Hematopoietic multipotent progenitor cell treated with erythropoietin and hydrocortisone succinate and interleukin-3 and kit ligand, for 6 days (in vitro differentiated cells): Measurements from ENCODE around the gene AKAP13.

Experiments used
- DNase-seq: peaks from one replicate; pipeline ENCODE4 v3.0.0-alpha.2; 2015

Gene AKAP13

GRCh38 chr15:85607141-85607806 lies 226.9 kb downstream of the AKAP13 start:
- no peak for DNase-seq

GRCh38 chr15:85607842-85608241 lies 227.4 kb downstream of the AKAP13 start:
- DNase-seq = no peak

DNA sequence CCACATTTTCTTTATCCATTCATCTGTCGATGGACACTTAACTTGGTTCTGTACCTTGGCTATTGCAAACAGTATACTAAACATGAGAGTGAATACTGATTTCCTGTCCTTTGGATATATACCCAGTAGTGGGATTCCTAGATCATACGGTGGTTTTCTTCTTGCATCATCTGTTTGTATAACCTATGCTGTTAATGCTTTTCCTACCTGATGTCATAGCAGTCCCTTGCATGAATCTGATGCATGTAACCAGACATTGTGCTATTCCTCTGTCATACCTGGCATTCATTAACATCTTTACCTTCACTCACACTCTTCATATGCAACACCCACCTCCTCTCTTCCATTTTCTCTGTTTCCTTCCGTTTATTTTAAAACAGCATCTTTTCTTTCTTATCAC lies 229.1 kb downstream of the AKAP13 start:
- no peak for DNase-seq

DNA sequence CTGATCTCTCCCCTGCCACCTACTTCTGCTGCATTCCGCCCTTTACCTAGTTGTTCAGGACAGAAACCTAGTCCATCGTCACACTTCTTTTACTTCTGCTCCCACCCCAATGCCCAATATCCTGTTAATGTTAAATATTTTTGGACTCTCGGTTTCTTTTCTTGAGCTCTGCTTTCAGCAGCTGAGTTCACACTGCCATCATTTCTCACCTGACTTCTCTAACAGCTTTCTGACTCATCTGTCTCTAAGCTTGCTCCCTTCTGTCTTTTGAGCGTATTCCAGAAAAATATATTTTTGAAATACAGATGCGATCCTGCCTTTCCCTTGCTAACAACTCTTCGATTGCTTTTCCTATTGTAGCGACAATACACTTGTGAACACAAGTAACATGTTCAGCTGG lies 231.0 kb downstream of the AKAP13 start:
- no peak for DNase-seq

DNA sequence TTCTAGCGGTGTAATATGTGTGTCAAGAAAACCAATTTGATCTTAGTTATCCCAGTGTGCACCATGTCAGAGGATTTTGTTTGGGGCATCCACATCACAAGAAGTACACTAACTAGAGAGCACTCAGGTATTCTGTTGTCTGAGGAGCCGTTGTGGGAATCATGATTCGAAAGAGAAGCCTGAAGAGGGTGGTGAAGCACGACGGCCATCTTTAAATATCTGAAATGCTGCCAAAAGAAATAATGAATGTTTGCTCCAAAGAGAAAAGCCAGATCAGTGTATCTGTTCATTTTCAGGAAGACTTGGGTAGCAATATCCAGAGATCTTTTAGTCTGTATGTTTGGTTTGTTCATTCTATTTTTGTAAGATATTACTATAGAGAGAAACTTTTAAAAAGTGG lies 233.7 kb downstream of the AKAP13 start:
- no peak for DNase-seq

GRCh38 chr15:85615930-85616329 lies 235.5 kb downstream of the AKAP13 start:
- peak; percentile 74 for DNase-seq

DNA sequence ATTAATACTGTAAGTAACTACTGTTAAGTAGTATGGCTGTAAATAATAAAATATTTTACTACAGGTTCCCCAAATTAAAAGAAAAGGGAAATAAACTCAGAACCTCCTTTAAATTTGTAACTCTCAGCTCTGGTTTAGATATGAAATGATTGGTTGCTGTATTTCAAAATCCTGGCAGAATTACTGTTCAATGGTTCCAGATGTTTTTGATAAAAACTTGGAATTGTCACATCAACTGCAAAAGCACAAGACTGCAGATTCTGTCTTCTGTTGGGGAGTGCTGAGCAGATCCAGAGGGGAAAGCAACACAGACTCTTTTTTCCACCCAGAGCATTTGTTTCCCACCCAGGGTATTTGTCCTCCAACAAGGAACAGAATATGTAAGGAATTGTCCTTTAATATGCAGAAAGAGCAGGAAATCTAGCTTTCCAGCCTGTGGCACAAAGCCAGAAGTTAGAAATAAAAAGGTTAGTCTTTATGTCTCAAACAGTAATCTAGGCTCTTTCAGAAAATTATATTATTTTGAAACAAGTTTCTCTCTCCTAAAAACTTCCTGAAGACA lies 236.2 kb downstream of the AKAP13 start:
- no peak for DNase-seq

GRCh38 chr15:85618228-85618505 lies 237.8 kb downstream of the AKAP13 start:
- no peak for DNase-seq

GRCh38 chr15:85618956-85619491 lies 238.6 kb downstream of the AKAP13 start:
- peak; percentile 18 for DNase-seq

DNA sequence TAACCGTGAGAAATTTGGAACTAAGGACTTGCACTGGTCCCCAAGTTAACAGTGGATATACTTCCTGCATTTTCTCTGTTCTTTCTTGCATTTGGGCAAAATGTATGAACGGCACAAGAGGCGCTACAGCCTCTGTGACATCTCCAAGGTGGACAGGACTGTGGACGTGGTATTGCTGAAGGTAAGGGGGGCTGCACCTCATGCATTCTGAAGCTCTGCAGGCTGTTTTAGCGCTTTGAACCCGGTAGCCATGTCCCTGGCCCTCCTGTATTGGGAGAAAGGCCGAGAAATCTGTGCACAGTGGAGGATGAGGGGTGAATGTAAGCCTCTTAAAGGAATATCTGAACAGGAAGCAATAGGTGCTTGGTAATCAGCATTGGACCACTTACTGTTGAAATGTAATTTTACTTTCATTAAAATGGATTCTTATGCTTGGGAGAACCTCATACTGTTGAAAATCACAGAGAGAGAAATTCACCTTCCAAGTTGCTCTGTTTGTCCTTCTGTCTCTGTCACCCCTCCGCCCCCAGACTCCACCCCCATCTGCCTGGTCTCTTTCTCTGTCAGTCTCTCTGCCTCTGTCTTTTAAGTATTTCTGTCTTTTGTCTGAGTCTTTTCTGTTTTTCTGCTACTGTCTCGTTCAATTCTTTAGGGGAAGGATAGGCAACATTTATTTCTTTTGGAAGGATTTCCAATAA lies 239.7 kb downstream of the AKAP13 start:
- no peak for DNase-seq

DNA sequence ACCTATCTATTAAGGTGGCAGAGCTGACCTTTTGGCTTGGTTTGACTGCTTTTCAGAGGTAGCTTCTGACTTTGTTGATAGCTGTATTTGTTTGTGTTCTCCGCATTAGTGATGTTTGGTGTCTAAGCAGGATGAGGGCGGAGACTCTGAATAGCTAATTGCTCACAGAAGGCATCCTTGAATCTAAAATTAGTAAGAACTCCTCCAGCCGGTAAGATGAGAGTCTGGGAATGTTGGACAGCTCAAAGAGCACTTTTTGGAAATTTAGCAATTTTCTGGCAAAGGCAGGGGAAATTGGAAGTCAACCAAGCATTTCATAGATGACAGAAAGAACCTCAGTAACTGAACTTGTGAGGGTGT lies 240.3 kb downstream of the AKAP13 start:
- no peak for DNase-seq

DNA sequence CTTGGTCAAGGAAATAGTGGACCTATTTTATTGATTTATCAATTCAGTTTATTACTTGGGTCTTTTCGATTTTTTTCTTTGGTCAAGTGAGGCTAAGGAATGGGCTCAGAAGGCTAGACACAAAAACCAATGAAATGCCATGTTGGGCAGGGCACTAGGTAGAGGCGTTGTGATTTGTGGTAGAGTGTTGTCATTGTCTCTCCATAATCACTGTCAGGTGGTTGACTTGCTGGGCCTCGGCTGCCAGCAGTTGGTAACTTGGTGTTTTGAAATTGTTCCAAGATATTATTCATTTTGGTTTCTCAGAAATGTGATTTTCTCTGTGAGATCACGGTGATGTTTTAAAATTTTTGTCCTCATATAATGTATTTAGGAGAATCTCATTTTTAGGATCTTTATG lies 240.7 kb downstream of the AKAP13 start:
- DNase-seq = no peak

DNA sequence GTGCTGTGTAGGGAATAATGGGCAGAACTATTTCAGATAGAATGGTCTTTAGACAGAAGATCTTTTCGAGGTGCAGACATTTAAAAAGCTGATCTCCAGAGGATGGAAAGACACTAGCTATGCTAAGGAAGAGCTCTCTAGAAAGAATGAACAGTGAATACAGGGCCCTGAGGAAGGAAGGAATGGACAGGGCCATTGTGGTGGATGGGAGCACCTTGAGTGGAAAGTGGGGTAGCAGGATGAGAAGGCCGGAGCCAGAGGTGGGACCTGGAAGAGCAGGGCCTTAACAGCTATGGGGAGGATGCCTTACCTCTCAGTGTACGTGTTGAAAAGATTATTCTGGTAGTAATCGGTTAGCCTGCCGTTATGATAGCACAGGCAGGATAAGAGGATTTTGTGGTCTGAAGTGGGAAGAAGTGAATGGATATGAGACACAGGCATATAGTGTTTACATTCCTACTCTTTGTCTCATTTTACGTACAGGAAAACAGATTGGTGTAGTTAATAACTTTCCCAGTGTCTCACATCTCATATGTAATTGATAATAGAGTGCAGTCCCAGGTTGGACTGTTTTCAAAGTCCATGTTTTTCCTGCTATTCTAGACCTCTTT lies 241.9 kb downstream of the AKAP13 start:
- DNase-seq = no peak

DNA sequence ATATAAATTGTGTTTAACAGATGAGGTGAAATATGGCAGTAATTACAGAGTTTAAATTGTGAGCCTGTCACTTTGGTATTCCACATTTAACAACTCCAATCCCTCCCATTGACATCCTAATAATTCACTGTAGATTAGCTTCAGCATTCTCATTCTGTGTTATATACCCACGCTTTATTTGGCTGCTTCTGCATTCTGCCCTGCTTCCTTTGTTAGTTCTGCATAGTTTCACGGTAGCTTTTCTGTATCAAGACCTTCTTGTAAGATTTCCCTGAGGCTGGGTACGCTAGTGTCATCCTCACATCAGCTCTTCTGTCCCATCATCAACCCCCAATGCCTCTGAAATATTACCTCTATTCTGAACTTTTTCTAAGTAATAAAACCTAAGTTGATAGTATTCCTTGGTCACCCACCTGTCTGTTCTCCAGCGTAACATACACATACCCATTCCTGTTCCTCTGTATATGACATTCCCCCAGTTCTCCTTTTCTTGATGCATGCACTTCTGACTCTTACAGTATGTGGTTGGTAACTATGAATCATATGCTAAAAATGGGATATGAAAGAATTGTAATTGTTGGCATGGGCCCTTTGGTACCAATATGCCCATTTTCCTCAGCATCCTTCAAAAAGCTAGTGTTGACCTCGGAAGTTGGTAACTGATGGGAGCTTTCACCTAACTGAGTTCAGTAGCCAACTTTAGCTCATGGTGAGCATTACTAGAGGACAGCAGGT lies 243.1 kb downstream of the AKAP13 start:
- DNase-seq = peak; percentile 23

- peak; percentile 55 for DNase-seq
Measured at GRCh38 chr15:85624291-85624801, 243.9 kb downstream of the AKAP13 start.

DNA sequence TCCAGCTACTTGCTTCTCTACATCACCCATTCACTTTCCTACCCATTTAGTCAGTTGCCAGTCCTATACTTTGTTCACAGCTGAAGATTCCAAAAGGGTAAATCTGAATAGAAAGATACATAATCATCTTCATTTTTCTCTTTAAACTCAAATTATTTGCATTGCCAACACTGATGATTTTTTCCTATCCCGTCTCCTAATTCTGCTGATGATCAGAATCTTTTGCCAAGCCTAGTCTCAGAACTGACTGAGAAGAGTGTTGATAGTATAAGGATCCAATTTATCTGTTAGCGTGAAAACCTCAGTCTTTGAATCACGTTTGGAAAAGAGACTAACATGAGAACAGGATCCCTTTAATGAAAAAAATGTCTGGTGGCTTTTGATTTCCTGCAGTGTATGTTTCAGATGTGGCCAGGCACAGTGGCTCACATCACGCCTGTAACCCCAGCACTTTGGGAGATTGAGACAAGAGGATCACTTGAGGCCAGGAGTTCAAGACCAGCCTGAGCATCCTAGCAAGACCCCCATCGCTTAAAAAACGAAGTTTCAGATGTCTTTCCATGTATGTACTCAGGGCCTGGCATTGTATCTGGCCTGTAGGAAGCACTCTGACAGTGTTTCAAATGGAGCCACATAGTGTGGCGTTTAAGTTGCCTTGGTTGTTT lies 244.9 kb downstream of the AKAP13 start:
- no peak for DNase-seq

GRCh38 chr15:85625856-85626255 lies 245.5 kb downstream of the AKAP13 start:
- DNase-seq = peak; percentile 76

DNA sequence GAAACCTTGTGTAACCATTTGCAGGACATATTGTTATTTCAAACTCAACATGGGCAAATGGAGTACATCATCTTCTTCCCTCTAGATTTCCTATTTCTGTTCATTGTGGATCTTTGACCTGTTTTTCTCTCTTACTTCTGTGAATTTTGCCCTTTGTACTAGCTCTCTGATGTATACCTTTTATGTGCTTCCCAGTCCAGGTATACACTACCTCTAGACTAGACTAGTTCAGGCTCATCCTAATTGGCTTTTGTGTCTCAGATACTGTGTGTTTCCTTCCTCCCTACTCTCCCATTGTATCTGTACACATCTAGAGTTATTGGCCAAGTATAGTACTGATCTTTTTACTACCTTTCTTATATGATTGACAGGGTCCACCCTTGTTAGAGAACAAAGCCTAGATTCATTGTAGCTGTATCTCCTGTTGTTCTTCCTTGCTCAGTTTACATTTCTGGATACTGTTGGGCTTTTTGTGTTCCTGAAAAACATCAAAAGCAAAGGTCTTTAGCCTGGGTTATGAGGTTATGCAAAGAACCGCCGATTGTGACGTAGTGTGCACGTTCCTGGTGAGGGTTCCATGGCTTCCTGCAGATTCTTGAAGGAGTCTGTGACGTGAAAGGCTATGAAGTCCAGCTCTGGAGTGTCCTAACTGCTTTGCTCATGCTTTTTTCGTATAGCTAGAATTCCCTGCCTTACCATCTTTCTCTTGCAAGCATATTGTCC lies 247.0 kb downstream of the AKAP13 start:
- no peak for DNase-seq

GRCh38 chr15:85630311-85630710 lies 249.9 kb downstream of the AKAP13 start:
- no peak for DNase-seq

- DNase-seq = no peak
Measured at GRCh38 chr15:85631018-85631417, 250.6 kb downstream of the AKAP13 start.

GRCh38 chr15:85632014-85632413 lies 251.6 kb downstream of the AKAP13 start:
- no peak for DNase-seq

GRCh38 chr15:85633859-85634258 lies 253.5 kb downstream of the AKAP13 start:
- DNase-seq = no peak
